ENCODE results near the gene ARHGEF3. TPM values are rescaled to one million over a fixed set of nuclear protein-coding genes. Genes with fewer than 3 reads are reported as not detected.

Gene ARHGEF3
- total and polyA plus RNA-seq, 4 donors: 10.4 to 40.9 (median 21.0) TPM

GRCh38 chr3:56806407-56806806 is 4.7 kb upstream of the ARHGEF3 start:
- Histone ChIP-seq H3K4me3 (no peak overlapping the region), H3K9me3 (ENCODE audit: control insufficient read depth in 4 of 4, insufficient read depth in 3 of 4, low read length in 3 of 4) (no peaks in the 10 kb centered on the region), H3K36me3 (ENCODE audit: control insufficient read depth in 4 of 4, insufficient read depth in 4 of 4, low read length in 4 of 4) (no peaks in the 10 kb centered on the region), H3K27me3 (ENCODE audit: control insufficient read depth in 3 of 3, insufficient read depth in 3 of 3, low read length in 2 of 3) (no peaks in the 10 kb centered on the region), H3K27ac (ENCODE audit: low read depth in 1 of 2, low read length in 1 of 2) (no peak overlapping the region), H3K9ac (ENCODE audit: insufficient read depth in 1 of 2, low read length in 2 of 2) (no peak overlapping the region), H3K4me1 (ENCODE audit: control insufficient read depth in 5 of 5, insufficient read depth in 5 of 5, low read length in 5 of 5) (peaks cover 4 to 5% (median 4%) of the 10 kb centered on the region in 5 donors)
- ATAC-seq (ENCODE audit: insufficient read depth, low FRiP score) (no peak), DNase-seq (no peak)
- no peak for TF ChIP-seq CTCF (IDR thresholded peaks at IDR 0.05; ENCODE audit: control extremely low read depth, extremely low read depth)
- WGBS, 2 donors: 91 to 93% methylated on average over 5 of the region's 5 CpGs

GRCh38 chr3:56802790-56803189 is 1.0 kb upstream of the ARHGEF3 start:
- Histone ChIP-seq H3K9me3 (ENCODE audit: control insufficient read depth in 4 of 4, insufficient read depth in 3 of 4, low read length in 3 of 4) (no peaks in the 10 kb centered on the region), H3K9ac (ENCODE audit: insufficient read depth in 1 of 2, low read length in 2 of 2) (no peak overlapping the region), H3K36me3 (ENCODE audit: control insufficient read depth in 4 of 4, insufficient read depth in 4 of 4, low read length in 4 of 4) (no peaks in the 10 kb centered on the region), H3K4me3 (no peak overlapping the region), H3K27ac (ENCODE audit: low read depth in 1 of 2, low read length in 1 of 2) (no peak overlapping the region), H3K4me1 (ENCODE audit: control insufficient read depth in 5 of 5, insufficient read depth in 5 of 5, low read length in 5 of 5) (peaks cover 0 to 33% (median 9%) of the 10 kb centered on the region in 5 donors), H3K27me3 (ENCODE audit: control insufficient read depth in 3 of 3, insufficient read depth in 3 of 3, low read length in 2 of 3) (no peaks in the 10 kb centered on the region)
- TF ChIP-seq CTCF (IDR thresholded peaks at IDR 0.05; ENCODE audit: control extremely low read depth, extremely low read depth): no peak
- no peak for DNase-seq
- ATAC-seq (ENCODE audit: insufficient read depth, low FRiP score): no peak
- 76 to 86% methylated on average over 1 of the region's 1 CpG for WGBS, 2 donors

GRCh38 chr3:56802378-56802745 is 613 bp upstream of the ARHGEF3 start:
- DNase-seq: no peak
- Histone ChIP-seq H3K27ac (ENCODE audit: low read depth in 1 of 2, low read length in 1 of 2) (no peak overlapping the region), H3K36me3 (ENCODE audit: control insufficient read depth in 4 of 4, insufficient read depth in 4 of 4, low read length in 4 of 4) (no peaks in the 10 kb centered on the region), H3K9me3 (ENCODE audit: control insufficient read depth in 4 of 4, insufficient read depth in 3 of 4, low read length in 3 of 4) (no peaks in the 10 kb centered on the region), H3K27me3 (ENCODE audit: control insufficient read depth in 3 of 3, insufficient read depth in 3 of 3, low read length in 2 of 3) (no peaks in the 10 kb centered on the region), H3K4me3 (no peak overlapping the region), H3K4me1 (ENCODE audit: control insufficient read depth in 5 of 5, insufficient read depth in 5 of 5, low read length in 5 of 5) (peaks cover 0 to 33% (median 10%) of the 10 kb centered on the region in 5 donors), H3K9ac (ENCODE audit: insufficient read depth in 1 of 2, low read length in 2 of 2) (no peak overlapping the region)
- no peak for TF ChIP-seq CTCF (IDR thresholded peaks at IDR 0.05; ENCODE audit: control extremely low read depth, extremely low read depth)
- 39 to 57% methylated on average over 8 of the region's 8 CpGs for WGBS, 2 donors
- ATAC-seq (ENCODE audit: insufficient read depth, low FRiP score): no peak

Data from lung (tissue), 12 donors.